OCI-LY7 (cell line): ENCODE measurements around the gene ABCB11. TPM values are rescaled to one million over a fixed set of nuclear protein-coding genes. Genes with fewer than 3 reads are reported as not detected.

Experiments used
- BruUV-seq: library from RNA; stranded (reverse); fragments of 400-500 nt; replicated peaks from 2 replicates; lab custom pipeline; 2021; lab: Mats Ljungman, UMichigan
- CTCF ChIA-PET: fragments of 300-600 bp; sonication (Branson Sonifier 250); formaldehyde crosslinking; loops from one replicate; lab custom pipeline; 2022; ENCODE audit warnings: antibody characterized with exemption; ENCODE audit not compliant: unreplicated experiment; lab: Charles Lee
- POLR2A ChIA-PET: fragments of 300-600 bp; sonication (Branson Sonifier 250); formaldehyde crosslinking; loops from one replicate; lab custom pipeline; 2022; ENCODE audit warnings: antibody characterized with exemption; lab: Charles Lee
- DNase-seq: peaks from one replicate; pipeline ENCODE4 v3.0.0-alpha.2; 2015; ENCODE audit warnings: low spot score
- H2AFZ ChIP-seq: fragments of 200-600 bp; sonication (generic), shearing (Covaris generic); 2 replicates; pipeline ENCODE4 v1.6.1; 2014; ENCODE audit warnings: mild to moderate bottlenecking, antibody characterized with exemption, low read length, moderate library complexity
- H3K27ac ChIP-seq: fragments of 200-600 bp; sonication (generic); 2 replicates; pipeline ENCODE4 v1.5.1; 2014; ENCODE audit warnings: mixed run types, low read depth, mild to moderate bottlenecking, moderate library complexity, low read length, inconsistent platforms; ENCODE audit not compliant: poor library complexity, severe bottlenecking
- H3K36me3 ChIP-seq: fragments of 200-600 bp; sonication (generic); 2 replicates; pipeline ENCODE4 v1.6.1; 2014; ENCODE audit warnings: mild to moderate bottlenecking, antibody characterized with exemption, low read length, moderate library complexity, mixed read lengths; ENCODE audit not compliant: insufficient read depth
- H3K4me1 ChIP-seq: fragments of 200-600 bp; sonication (generic); 2 replicates; pipeline ENCODE4 v1.5.1; 2014; ENCODE audit warnings: mild to moderate bottlenecking, low read length; ENCODE audit not compliant: insufficient read depth, poor library complexity, severe bottlenecking
- H3K4me2 ChIP-seq: fragments of 200-600 bp; sonication (generic); 2 replicates; pipeline ENCODE4 v1.6.1; 2014; ENCODE audit warnings: mild to moderate bottlenecking, low read length
- H3K4me3 ChIP-seq: fragments of 200-600 bp; sonication (generic); 2 replicates; pipeline ENCODE4 v1.5.1; 2014; ENCODE audit warnings: mild to moderate bottlenecking, low read depth, low read length; ENCODE audit not compliant: poor library complexity, severe bottlenecking
- H3K79me2 ChIP-seq: fragments of 200-600 bp; sonication (generic); 2 replicates; pipeline ENCODE4 v1.6.1; 2016; ENCODE audit warnings: low read depth, mild to moderate bottlenecking, low read length, moderate library complexity, mixed read lengths; ENCODE audit not compliant: insufficient read depth
- H3K9me2 ChIP-seq: fragments of 200-600 bp; sonication (generic); 2 replicates; pipeline ENCODE4 v1.6.1; 2016; ENCODE audit warnings: mild to moderate bottlenecking, low read length, mixed read lengths; ENCODE audit not compliant: insufficient read depth
- H3K9me3 ChIP-seq: fragments of 200-600 bp; sonication (generic); 2 replicates; pipeline ENCODE4 v1.6.1; 2014; ENCODE audit warnings: mild to moderate bottlenecking, mixed run types, low read length, mixed read lengths
- H4K20me1 ChIP-seq: fragments of 200-600 bp; sonication (generic); 2 replicates; pipeline ENCODE4 v1.6.1; 2014; ENCODE audit warnings: mild to moderate bottlenecking, antibody characterized with exemption, low read length, moderate library complexity, mixed read lengths; ENCODE audit not compliant: insufficient read depth
- CTCF ChIP-seq: fragments of 200-600 bp; sonication (generic); conservative IDR thresholded peaks from 2 replicates; pipeline ENCODE4 v1.5.1; 2014; ENCODE audit warnings: mild to moderate bottlenecking, antibody characterized with exemption, low read length, moderate library complexity, mixed read lengths
- EZH2phosphoT487 ChIP-seq: fragments of 200-600 bp; sonication (generic); IDR thresholded peaks from 2 replicates; pipeline ENCODE4 v1.6.1; 2018; ENCODE audit warnings: low read depth, borderline replicate concordance, mild to moderate bottlenecking, mixed run types, antibody characterized with exemption, low read length, moderate library complexity, mixed read lengths
- intact Hi-C: fragments of 100-400 bp; cut with micrococcal nuclease; formaldehyde crosslinking; loops from one replicate; pipeline ENCODE4 v1.10.0; 2022; ENCODE audit not compliant: unreplicated experiment
- total RNA-seq, 2 experiments: library from RNA; depleted of rRNA in 1 of 2; stranded (reverse); fragments of >200 nt in 1 of 2; shearing (Covaris generic) in 1 of 2; gene quantifications; 2 replicates each; pipeline ENCODE4 v1.2.3, GENCODE V29; 2014 to 2022

ABCB11 gene
- total RNA-seq, 2 experiments from 2014 or later: 0.04 TPM; not detected in 1

- ChIA-PET CTCF (no interaction called here), POLR2A (no interaction called here)
- Histone ChIP-seq H3K4me1 (no peaks in the 10 kb centered on the region), H3K36me3 (no peaks in the 10 kb centered on the region), H4K20me1 (no peaks in the 10 kb centered on the region), H3K79me2 (no peaks in the 10 kb centered on the region), H2AFZ (no peak overlapping the region), H3K9me3 (no peaks in the 10 kb centered on the region), H3K9me2 (no peaks in the 10 kb centered on the region), H3K27ac (no peak overlapping the region), H3K4me3 (no peak overlapping the region), H3K4me2 (no peak overlapping the region)
- intact Hi-C loops: no loop called here
- DNase-seq: no peak
- no TSS peak for BruUV-seq
- TF ChIP-seq EZH2phosphoT487: no peak
- TF ChIP-seq CTCF: no peak
Observed at GRCh38 chr2:168944065-168944464, 87.1 kb downstream of the ABCB11 start.

GRCh38 chr2:168941297-168941696 is 89.8 kb downstream of the ABCB11 start:
- no peaks in the 10 kb centered on the region for H3K4me1 ChIP-seq
- ChIA-PET CTCF (no interaction called here), POLR2A (interaction anchor here (0.6 kb wide), 1 partner anchor 179 kb away, joined by 5 read pairs; no protein-coding TSS in a partner anchor)
- no peak overlapping the region for H3K4me2 ChIP-seq
- TF ChIP-seq CTCF: no peak
- no peak for TF ChIP-seq EZH2phosphoT487
- DNase-seq: no peak
- no peak overlapping the region for H2AFZ ChIP-seq
- no peak overlapping the region for H3K4me3 ChIP-seq
- H3K36me3 ChIP-seq: no peaks in the 10 kb centered on the region
- H3K27ac ChIP-seq: no peak overlapping the region
- no TSS peak for BruUV-seq
- no peaks in the 10 kb centered on the region for H3K9me3 ChIP-seq
- intact Hi-C loops: no loop called here
- H4K20me1 ChIP-seq: no peaks in the 10 kb centered on the region
- H3K79me2 ChIP-seq: no peaks in the 10 kb centered on the region
- no peaks in the 10 kb centered on the region for H3K9me2 ChIP-seq

GRCh38 chr2:168939918-168940317 is 91.2 kb downstream of the ABCB11 start:
- Histone ChIP-seq H3K79me2 (no peaks in the 10 kb centered on the region), H2AFZ (no peak overlapping the region), H3K36me3 (no peaks in the 10 kb centered on the region), H3K4me2 (no peak overlapping the region), H4K20me1 (no peaks in the 10 kb centered on the region), H3K4me3 (no peak overlapping the region), H3K4me1 (no peaks in the 10 kb centered on the region), H3K9me3 (no peaks in the 10 kb centered on the region), H3K9me2 (no peaks in the 10 kb centered on the region), H3K27ac (no peak overlapping the region)
- BruUV-seq: no TSS peak
- POLR2A ChIA-PET: interaction anchor here (0.8 kb wide), 1 partner anchor 48 kb away, joined by 3 read pairs; no protein-coding TSS in a partner anchor
- CTCF ChIA-PET: no interaction called here
- intact Hi-C loops: no loop called here
- TF ChIP-seq CTCF (no peak), EZH2phosphoT487 (no peak)
- DNase-seq: no peak
